Measurements from ENCODE around the gene MAP3K19.

The MAP3K19 gene

GRCh38 chr2:135021618-135022017, 25.6 kb downstream of the MAP3K19 start:
- Histone ChIP-seq H2BK5ac (ENCODE audit: low read depth, low read length, poor library complexity, severe bottlenecking) (no peak overlapping the region), H2BK12ac (ENCODE audit: low read length in 2 of 2) (no peak overlapping the region), H3K23ac (ENCODE audit: low read length in 2 of 2) (no peak overlapping the region), H3K36me3 (ENCODE audit: control insufficient read depth in 1 of 2, insufficient read depth in 2 of 2, low read depth in 1 of 2, low read length in 2 of 2) (no peaks in the 10 kb centered on the region), H3K27me3 (ENCODE audit: control insufficient read depth in 1 of 2, insufficient read depth in 1 of 2, low read length in 2 of 2) (peaks cover 0 to 3% of the 10 kb centered on the region in 2 experiments), H3K4me2 (ENCODE audit: low read length, poor library complexity, severe bottlenecking) (no peak overlapping the region), H3K79me1 (replicated peaks; ENCODE audit: low read length, poor library complexity, severe bottlenecking) (no peaks in the 10 kb centered on the region), H3K9ac (ENCODE audit: low read length) (no peak overlapping the region), H3K9me3 (ENCODE audit: control insufficient read depth, low read length) (no peaks in the 10 kb centered on the region), H3K18ac (ENCODE audit: low read depth in 1 of 2, low read length in 2 of 2) (no peak overlapping the region), H3K4me1 (ENCODE audit: control insufficient read depth, insufficient read depth, low read depth, low read length) (no peaks in the 10 kb centered on the region), H2BK15ac (ENCODE audit: low read depth, poor library complexity, severe bottlenecking) (no peak overlapping the region), H4K8ac (ENCODE audit: low read length) (no peak overlapping the region), H4K91ac (ENCODE audit: low read length) (no peak overlapping the region), H3K14ac (ENCODE audit: low read length in 2 of 2) (no peak overlapping the region), H2AK5ac (ENCODE audit: low read length, severe bottlenecking) (no peak overlapping the region), H2AFZ (ENCODE audit: low read depth, low read length) (no peak overlapping the region), H3K27ac (ENCODE audit: low read length, poor library complexity, severe bottlenecking) (no peak overlapping the region), H2BK120ac (ENCODE audit: low read depth, low read length) (no peak overlapping the region), H3K4me3 (ENCODE audit: insufficient read depth in 1 of 2, low read depth in 1 of 2, low read length in 2 of 2) (no peak overlapping the region), H3K4ac (ENCODE audit: low read depth in 1 of 2, low read length in 2 of 2) (no peak overlapping the region)
- WGBS: 91% methylated on average over 1 of the region's 1 CpG
- DNase-seq: no peak

- Histone ChIP-seq H3K14ac (ENCODE audit: low read length in 2 of 2) (no peak overlapping the region), H3K9ac (ENCODE audit: low read length) (no peak overlapping the region), H2AFZ (ENCODE audit: low read depth, low read length) (no peak overlapping the region), H3K23ac (ENCODE audit: low read length in 2 of 2) (no peak overlapping the region), H3K9me3 (ENCODE audit: control insufficient read depth, low read length) (no peaks in the 10 kb centered on the region), H2BK15ac (ENCODE audit: low read depth, poor library complexity, severe bottlenecking) (no peak overlapping the region), H4K8ac (ENCODE audit: low read length) (no peak overlapping the region), H3K36me3 (ENCODE audit: control insufficient read depth in 1 of 2, insufficient read depth in 2 of 2, low read depth in 1 of 2, low read length in 2 of 2) (no peaks in the 10 kb centered on the region), H3K4ac (ENCODE audit: low read depth in 1 of 2, low read length in 2 of 2) (no peak overlapping the region), H3K79me1 (replicated peaks; ENCODE audit: low read length, poor library complexity, severe bottlenecking) (no peaks in the 10 kb centered on the region), H2BK120ac (ENCODE audit: low read depth, low read length) (no peak overlapping the region), H3K27me3 (ENCODE audit: control insufficient read depth in 1 of 2, insufficient read depth in 1 of 2, low read length in 2 of 2) (peaks cover 0 to 5% of the 10 kb centered on the region in 2 experiments), H3K4me1 (ENCODE audit: control insufficient read depth, insufficient read depth, low read depth, low read length) (no peaks in the 10 kb centered on the region), H2AK5ac (ENCODE audit: low read length, severe bottlenecking) (no peak overlapping the region), H3K4me3 (ENCODE audit: insufficient read depth in 1 of 2, low read depth in 1 of 2, low read length in 2 of 2) (no peak overlapping the region), H3K27ac (ENCODE audit: low read length, poor library complexity, severe bottlenecking) (no peak overlapping the region), H2BK12ac (ENCODE audit: low read length in 2 of 2) (no peak overlapping the region), H2BK5ac (ENCODE audit: low read depth, low read length, poor library complexity, severe bottlenecking) (no peak overlapping the region), H3K18ac (ENCODE audit: low read depth in 1 of 2, low read length in 2 of 2) (no peak overlapping the region), H3K4me2 (ENCODE audit: low read length, poor library complexity, severe bottlenecking) (no peak overlapping the region), H4K91ac (ENCODE audit: low read length) (no peak overlapping the region)
- DNase-seq: no peak
Measured at GRCh38 chr2:135011633-135012032, 35.6 kb downstream of the MAP3K19 start.

GRCh38 chr2:135010200-135010942, 36.9 kb downstream of the MAP3K19 start:
- no peak overlapping the region for H2AK5ac ChIP-seq (ENCODE audit: low read length, severe bottlenecking)
- no peak for DNase-seq
- no peaks in the 10 kb centered on the region for H3K4me1 ChIP-seq (ENCODE audit: control insufficient read depth, insufficient read depth, low read depth, low read length)
- H2BK5ac ChIP-seq (ENCODE audit: low read depth, low read length, poor library complexity, severe bottlenecking): no peak overlapping the region
- H3K18ac ChIP-seq (ENCODE audit: low read depth in 1 of 2, low read length in 2 of 2): no peak overlapping the region
- no peak overlapping the region for H3K9ac ChIP-seq (ENCODE audit: low read length)
- no peak overlapping the region for H3K4ac ChIP-seq (ENCODE audit: low read depth in 1 of 2, low read length in 2 of 2)
- no peak overlapping the region for H3K4me3 ChIP-seq (ENCODE audit: insufficient read depth in 1 of 2, low read depth in 1 of 2, low read length in 2 of 2)
- no peak overlapping the region for H3K23ac ChIP-seq (ENCODE audit: low read length in 2 of 2)
- WGBS: 96% methylated on average over 7 of the region's 10 CpGs
- H3K36me3 ChIP-seq (ENCODE audit: control insufficient read depth in 1 of 2, insufficient read depth in 2 of 2, low read depth in 1 of 2, low read length in 2 of 2): no peaks in the 10 kb centered on the region
- peaks cover 2 to 16% of the 10 kb centered on the region in 2 experiments for H3K27me3 ChIP-seq (ENCODE audit: control insufficient read depth in 1 of 2, insufficient read depth in 1 of 2, low read length in 2 of 2)
- H3K14ac ChIP-seq (ENCODE audit: low read length in 2 of 2): no peak overlapping the region
- H4K91ac ChIP-seq (ENCODE audit: low read length): no peak overlapping the region
- no peak overlapping the region for H4K8ac ChIP-seq (ENCODE audit: low read length)
- no peak overlapping the region for H2BK120ac ChIP-seq (ENCODE audit: low read depth, low read length)
- no peak overlapping the region for H3K27ac ChIP-seq (ENCODE audit: low read length, poor library complexity, severe bottlenecking)
- no peak overlapping the region for H3K4me2 ChIP-seq (ENCODE audit: low read length, poor library complexity, severe bottlenecking)
- no peaks in the 10 kb centered on the region for H3K79me1 ChIP-seq (replicated peaks; ENCODE audit: low read length, poor library complexity, severe bottlenecking)
- H2BK15ac ChIP-seq (ENCODE audit: low read depth, poor library complexity, severe bottlenecking): no peak overlapping the region
- no peak overlapping the region for H2BK12ac ChIP-seq (ENCODE audit: low read length in 2 of 2)
- no peaks in the 10 kb centered on the region for H3K9me3 ChIP-seq (ENCODE audit: control insufficient read depth, low read length)
- no peak overlapping the region for H2AFZ ChIP-seq (ENCODE audit: low read depth, low read length)

- no peaks in the 10 kb centered on the region for H3K4me1 ChIP-seq (ENCODE audit: control insufficient read depth, insufficient read depth, low read depth, low read length)
- H3K27ac ChIP-seq (ENCODE audit: low read length, poor library complexity, severe bottlenecking): no peak overlapping the region
- H3K18ac ChIP-seq (ENCODE audit: low read depth in 1 of 2, low read length in 2 of 2): no peak overlapping the region
- H2AFZ ChIP-seq (ENCODE audit: low read depth, low read length): no peak overlapping the region
- no peak overlapping the region for H2BK15ac ChIP-seq (ENCODE audit: low read depth, poor library complexity, severe bottlenecking)
- no peaks in the 10 kb centered on the region for H3K36me3 ChIP-seq (ENCODE audit: control insufficient read depth in 1 of 2, insufficient read depth in 2 of 2, low read depth in 1 of 2, low read length in 2 of 2)
- no peaks in the 10 kb centered on the region for H3K9me3 ChIP-seq (ENCODE audit: control insufficient read depth, low read length)
- H3K4ac ChIP-seq (ENCODE audit: low read depth in 1 of 2, low read length in 2 of 2): no peak overlapping the region
- no peak overlapping the region for H3K4me3 ChIP-seq (ENCODE audit: insufficient read depth in 1 of 2, low read depth in 1 of 2, low read length in 2 of 2)
- no peak overlapping the region for H3K23ac ChIP-seq (ENCODE audit: low read length in 2 of 2)
- no peak overlapping the region for H4K8ac ChIP-seq (ENCODE audit: low read length)
- no peak overlapping the region for H2BK5ac ChIP-seq (ENCODE audit: low read depth, low read length, poor library complexity, severe bottlenecking)
- no peak overlapping the region for H4K91ac ChIP-seq (ENCODE audit: low read length)
- no peak overlapping the region for H3K9ac ChIP-seq (ENCODE audit: low read length)
- H2BK120ac ChIP-seq (ENCODE audit: low read depth, low read length): no peak overlapping the region
- H3K79me1 ChIP-seq (replicated peaks; ENCODE audit: low read length, poor library complexity, severe bottlenecking): no peaks in the 10 kb centered on the region
- DNase-seq: no peak
- WGBS: 100% methylated on average over 1 of the region's 1 CpG
- H3K27me3 ChIP-seq (ENCODE audit: control insufficient read depth in 1 of 2, insufficient read depth in 1 of 2, low read length in 2 of 2): peaks cover 5 to 26% of the 10 kb centered on the region in 2 experiments
- H2BK12ac ChIP-seq (ENCODE audit: low read length in 2 of 2): no peak overlapping the region
- no peak overlapping the region for H3K4me2 ChIP-seq (ENCODE audit: low read length, poor library complexity, severe bottlenecking)
- no peak overlapping the region for H2AK5ac ChIP-seq (ENCODE audit: low read length, severe bottlenecking)
- no peak overlapping the region for H3K14ac ChIP-seq (ENCODE audit: low read length in 2 of 2)
Measured at GRCh38 chr2:135009339-135009738, 37.9 kb downstream of the MAP3K19 start.
